GM19395 (cell line): ENCODE results near the gene AKT1.

Experiments used
- ATAC-seq: cut with Tn5 transposase; IDR thresholded peaks from one replicate; pipeline ENCODE4 v1.9.1; 2021; ENCODE audit warnings: mild to moderate bottlenecking, moderate library complexity; ENCODE audit not compliant: unreplicated experiment

AKT1 gene

GRCh38 chr14:104774453-104775072 lies 21.0 kb downstream of the AKT1 start:
- no peak for ATAC-seq

- no peak for ATAC-seq
Measured at GRCh38 chr14:104773505-104774452, 21.8 kb downstream of the AKT1 start.

DNA sequence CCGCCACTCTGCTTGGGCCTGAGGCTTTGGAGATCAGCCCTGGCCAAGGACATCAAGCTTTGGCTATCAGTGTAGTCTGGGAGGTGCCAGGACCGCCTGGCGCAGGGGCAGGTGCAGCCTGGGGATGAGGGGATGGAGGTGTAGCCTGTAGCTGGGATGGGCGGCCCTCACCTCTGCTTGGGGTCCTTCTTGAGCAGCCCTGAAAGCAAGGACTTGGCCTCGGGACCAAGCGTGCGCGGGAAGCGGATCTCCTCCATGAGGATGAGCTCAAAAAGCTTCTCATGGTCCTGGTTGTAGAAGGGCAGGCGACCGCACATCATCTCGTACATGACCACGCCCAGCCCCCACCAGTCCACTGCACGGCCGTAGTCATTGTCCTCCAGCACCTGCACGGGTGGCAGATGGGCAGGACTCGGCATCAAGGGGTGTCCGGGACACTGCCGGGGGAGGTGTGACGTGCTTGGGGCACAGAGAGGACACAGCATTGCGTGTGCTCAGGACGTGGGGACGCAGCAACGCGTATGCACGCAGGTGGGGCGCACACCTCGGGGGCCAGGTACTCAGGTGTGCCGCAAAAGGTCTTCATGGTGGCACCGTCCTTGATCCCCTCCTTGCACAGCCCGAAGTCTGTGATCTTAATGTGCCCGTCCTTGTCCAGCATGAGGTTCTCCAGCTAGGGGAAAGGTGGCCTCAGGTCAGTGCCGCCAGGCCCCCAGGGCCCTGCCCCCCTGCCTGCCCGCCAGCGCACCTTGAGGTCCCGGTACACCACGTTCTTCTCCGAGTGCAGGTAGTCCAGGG lies 22.6 kb downstream of the AKT1 start:
- no peak for ATAC-seq

DNA sequence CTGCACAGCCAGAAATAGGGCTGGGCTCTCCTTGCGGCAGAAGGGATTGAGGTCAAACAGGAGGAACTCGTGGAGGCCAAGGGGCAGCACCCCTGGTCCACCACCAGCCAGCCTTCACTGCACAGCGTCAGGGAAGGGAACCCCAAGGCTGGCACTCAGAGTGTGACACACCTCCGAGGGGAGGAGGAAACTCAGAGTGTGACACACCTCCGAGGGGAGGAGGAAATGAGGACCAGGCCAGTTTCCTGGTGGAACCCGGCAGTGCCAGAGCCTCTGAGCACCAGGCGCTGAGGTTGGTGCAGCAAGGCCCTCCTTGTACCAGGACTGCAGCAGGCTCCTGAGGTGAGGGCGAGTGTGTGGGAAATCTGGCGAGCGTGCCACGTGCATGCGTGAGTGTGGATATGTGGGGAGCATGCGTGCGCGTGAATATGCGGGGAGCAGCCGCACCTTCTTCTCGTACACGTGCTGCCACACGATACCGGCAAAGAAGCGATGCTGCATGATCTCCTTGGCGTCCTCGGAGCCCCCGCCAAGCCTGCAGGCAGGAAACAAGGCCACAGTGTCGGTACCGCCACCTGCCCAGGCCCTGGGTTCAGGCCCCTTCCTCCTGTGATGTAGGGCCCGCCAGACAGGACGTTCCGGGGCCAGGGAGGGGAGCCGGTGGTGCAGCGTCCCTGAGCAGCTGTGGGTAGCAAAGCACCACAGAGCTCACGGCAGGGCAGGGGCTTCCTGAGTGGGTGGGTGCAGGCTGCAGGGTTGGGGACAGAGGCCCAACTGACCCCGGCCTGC lies 23.4 kb downstream of the AKT1 start:
- no peak for ATAC-seq

- ATAC-seq = no peak
Measured at GRCh38 chr14:104771374-104771773, 24.2 kb downstream of the AKT1 start.

DNA sequence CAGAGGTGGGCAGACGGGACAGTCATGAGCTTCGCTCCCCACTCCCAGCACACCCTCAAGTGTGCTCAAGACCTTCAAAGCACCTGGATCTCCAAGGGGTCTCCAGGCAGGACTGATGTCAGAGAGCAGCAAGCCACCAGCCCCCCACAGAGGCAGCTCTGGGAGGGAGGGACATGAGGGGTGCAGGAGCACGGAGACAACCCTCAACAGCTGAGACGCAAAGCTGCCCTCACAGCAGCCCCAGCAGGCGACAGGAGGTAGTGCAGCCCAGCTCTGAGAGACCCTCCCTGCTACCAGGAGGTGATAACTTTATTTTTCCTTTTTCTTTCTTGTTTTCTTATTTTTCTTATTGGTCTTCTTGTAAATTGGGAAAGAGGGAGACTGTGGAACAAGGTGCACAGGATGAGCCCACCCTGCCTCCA lies 24.7 kb downstream of the AKT1 start:
- ATAC-seq = no peak

GRCh38 chr14:104770072-104770579 lies 25.4 kb downstream of the AKT1 start:
- ATAC-seq = no peak

DNA sequence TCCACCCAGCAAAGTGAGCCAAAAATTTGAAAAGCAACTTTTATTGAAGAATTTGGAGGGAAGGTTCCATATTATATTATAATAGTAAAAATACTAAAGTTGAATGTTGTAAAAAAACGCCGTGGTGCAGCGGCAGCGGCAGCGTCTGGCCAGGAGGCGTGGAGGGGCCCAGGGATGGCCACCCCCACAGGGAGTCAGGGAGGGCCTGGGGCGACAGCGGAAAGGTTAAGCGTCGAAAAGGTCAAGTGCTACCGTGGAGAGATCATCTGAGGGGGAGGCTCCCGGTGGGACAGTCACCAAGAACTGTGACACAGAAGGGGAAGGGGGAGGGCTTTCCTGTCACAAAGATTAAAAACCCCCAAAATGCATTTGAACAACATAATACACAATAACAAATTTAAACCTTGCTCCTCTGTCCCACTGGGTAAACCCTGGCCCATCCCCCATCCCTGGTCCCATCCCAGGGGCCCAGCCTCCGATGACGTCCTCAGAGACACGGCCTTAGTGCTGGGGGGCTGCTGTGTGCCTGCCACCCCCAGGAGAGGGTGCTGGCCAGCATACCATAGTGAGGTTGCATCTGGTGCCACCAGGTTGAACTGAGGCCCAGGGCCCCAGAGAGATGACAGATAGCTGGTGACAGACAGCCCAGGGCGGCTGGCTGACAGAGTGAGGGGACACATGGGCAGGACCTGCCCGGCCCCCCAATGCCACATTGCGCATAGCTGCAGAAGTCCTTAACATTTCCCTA lies 26.1 kb downstream of the AKT1 start:
- ATAC-seq = no peak

DNA sequence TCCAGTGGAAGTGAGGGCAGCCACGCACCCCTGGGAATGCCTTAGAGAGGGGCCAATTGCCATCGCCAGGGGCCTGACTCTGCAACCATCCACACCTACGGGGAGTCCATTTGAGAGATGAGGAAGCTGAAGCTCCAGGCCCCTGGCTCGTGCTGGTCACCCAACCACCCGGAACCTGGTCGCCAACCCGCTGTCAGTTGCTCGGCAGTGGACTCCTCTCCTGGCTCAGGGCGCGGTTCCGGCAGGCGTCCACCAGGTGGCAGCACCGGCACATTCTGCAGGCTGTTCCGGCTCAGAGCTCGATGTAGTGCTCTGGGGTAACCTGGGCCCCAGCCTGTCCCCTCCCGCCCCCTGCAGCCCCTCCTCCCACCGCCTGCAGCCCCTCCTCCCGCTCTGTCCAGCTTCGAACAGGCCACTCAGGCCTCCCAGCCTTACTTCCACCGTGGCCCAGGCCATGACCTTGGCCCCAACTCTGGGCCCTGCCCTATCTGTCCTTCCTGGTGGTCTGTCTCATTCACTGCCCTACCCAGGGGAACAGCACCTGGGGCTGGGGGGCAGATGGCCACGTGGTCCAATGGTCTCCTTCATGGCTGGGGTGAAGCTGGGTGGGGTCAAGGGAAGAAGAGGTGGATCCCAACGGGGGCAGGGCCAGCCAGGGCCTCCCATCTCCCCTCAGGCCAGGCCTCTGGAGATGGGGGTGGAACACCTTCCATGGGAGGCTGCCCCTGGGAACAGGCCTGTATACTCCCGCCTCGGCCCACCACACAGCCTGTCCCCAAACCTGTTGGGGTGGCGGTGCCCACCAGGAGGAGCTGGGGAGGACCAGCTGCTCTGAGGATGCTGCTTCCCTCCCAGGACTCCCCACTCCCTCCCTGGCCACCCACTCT lies 26.9 kb downstream of the AKT1 start:
- ATAC-seq = peak; percentile 75

DNA sequence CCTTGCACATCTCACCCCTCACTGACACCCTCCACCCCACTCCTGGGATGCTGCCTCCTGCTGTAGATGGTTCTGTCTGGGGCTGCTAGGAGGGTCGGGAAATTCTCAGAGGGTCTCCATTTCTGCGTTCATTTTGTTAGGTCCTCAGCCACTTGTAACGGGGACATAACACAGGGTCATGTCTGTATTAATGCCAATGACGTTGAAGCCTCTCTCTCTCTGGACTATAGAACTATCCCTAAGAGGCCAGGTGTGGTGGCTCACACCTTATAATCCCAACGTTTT lies 28.0 kb downstream of the AKT1 start:
- no peak for ATAC-seq

GRCh38 chr14:104766863-104767633 lies 28.5 kb downstream of the AKT1 start:
- no peak for ATAC-seq

DNA sequence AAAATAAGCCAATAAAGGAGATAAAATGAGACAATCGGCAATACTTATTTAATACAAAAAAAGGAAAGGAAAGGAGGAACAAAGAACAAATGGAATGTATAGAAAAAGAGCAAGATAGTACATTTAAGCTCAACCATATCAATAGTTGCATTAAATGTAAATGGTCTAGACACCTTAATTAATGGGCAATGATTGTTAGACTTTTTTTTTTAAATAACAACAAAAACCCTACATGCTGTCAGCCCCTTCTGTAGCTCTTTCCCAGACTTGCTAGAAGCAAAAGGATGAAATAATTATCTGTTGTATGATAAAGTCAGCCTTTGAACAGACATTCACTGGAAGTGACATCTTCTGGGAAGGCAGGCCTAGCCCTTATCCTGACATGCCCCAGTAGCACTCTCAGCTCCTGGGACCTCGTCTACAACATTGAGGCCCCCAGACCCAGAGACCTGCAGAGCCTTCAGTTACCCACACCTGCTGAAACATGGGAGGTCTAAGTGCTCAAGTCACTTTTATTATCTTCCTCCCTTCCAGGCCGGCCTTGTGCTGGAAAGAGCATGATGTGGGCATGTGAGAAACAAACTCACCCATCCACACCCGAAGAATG lies 29.2 kb downstream of the AKT1 start:
- no peak for ATAC-seq

- no peak for ATAC-seq
Measured at GRCh38 chr14:104765517-104765916, 30.0 kb downstream of the AKT1 start.

DNA sequence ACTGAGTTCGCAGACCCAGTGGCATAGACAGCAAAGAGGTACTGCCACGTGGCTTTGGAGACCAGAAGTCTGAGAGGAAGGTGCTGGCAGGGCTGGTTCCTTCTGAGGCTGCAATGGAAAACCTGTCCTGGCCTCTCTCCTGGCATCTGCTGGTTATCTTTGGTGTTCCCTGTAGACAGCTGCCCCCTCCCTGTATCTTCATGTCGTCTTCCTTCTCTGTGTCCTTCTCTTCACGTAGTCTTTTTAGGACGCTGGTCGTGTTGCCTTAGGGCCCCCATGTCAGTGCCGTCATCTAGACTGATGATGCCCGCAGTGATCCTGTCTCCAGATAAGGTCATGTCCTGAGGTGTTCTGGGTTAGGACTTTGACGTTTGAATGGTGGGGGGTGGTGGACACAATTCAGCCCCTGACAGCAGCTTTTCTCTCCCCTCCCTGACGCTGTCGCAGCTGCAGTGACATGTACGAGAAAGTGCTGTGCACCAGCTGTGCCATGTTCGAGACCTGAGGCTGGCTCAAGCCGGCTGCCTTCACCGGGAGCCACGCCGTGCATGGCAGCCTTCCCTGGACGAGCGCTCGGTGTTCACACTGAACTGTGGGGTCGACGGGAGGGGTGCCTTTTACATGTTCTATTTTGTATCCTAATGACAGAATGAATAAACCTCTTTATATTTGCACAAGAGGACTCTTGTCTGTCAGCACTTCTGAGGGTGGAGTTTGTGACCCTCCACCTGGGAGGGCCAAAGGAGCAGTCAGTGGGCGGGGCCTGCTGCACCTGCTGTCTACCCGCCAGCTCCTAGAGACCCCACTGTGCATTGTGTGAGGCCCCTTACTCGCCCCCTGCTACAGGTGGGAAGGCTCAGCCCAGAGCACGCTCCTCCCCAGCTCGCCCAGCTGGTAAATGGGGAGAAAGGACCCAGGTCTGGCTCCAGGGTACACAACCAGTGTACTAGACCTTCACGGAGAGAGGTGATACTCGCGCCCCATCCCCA lies 36.3 kb downstream of the AKT1 start:
- no peak for ATAC-seq

GRCh38 chr14:104757681-104758392 lies 37.7 kb downstream of the AKT1 start:
- no peak for ATAC-seq

DNA sequence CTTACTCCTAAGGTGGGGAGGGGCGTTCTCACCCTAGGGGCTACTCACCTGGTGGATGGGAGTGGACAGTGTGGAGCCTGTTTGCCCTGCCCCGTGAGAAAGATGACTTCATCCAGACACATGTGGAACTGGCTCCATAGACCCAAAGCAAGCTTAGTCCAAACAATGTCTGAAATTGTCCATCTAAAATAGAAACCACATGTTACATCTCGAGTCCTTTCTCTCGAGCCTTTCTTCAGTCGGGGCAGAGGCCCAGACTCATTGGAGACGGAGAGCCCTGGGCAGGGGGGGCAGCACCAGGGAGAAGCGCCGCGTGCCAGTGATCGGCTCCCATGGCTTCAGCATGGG lies 38.3 kb downstream of the AKT1 start:
- no peak for ATAC-seq
